CD4-positive, CD25-positive, alpha-beta regulatory T cell (primary cell): Measurements from ENCODE around the gene GJC1. TPM values are rescaled to one million over a fixed set of nuclear protein-coding genes. Genes with fewer than 3 reads are reported as not detected.

Experiments
- ATAC-seq, 2 donors: fragments of 150-1000 bp; cut with Tn5 transposase; one replicate each; pipeline ENCODE4 v1.10.0; 2021; ENCODE audit warnings: low read depth in 2 of 2, moderate number of reproducible peaks in 2 of 2, moderate library complexity in 1 of 2
- DNase-seq, 3 donors: peaks; one replicate each; pipeline versions ENCODE4 v3.0.0 to v3.0.0-alpha.2; 2012 to 2022; ENCODE audit warnings: mixed read lengths in 1 of 3
- H3K27ac ChIP-seq: one replicate; pipeline ENCODE4 v1.7.0; 2013; ENCODE audit warnings: mild to moderate bottlenecking, low read length; ENCODE audit not compliant: insufficient read depth, poor library complexity, severe bottlenecking
- H3K27me3 ChIP-seq: one replicate; pipeline ENCODE4 v1.7.0; 2013; ENCODE audit warnings: low read length; ENCODE audit not compliant: control insufficient read depth, insufficient read depth
- H3K36me3 ChIP-seq: one replicate; pipeline ENCODE4 v1.7.0; 2013; ENCODE audit warnings: mild to moderate bottlenecking, low read length, moderate library complexity; ENCODE audit not compliant: control insufficient read depth, insufficient read depth
- H3K4me1 ChIP-seq: 2 replicates; pipeline ENCODE4 v1.7.0; 2013; ENCODE audit warnings: mild to moderate bottlenecking, low read length; ENCODE audit not compliant: insufficient read depth, control insufficient read depth, poor library complexity, severe bottlenecking
- H3K4me3 ChIP-seq: one replicate; pipeline ENCODE4 v1.7.0; 2013; ENCODE audit warnings: low read depth, mild to moderate bottlenecking, low read length, moderate library complexity
- H3K9me3 ChIP-seq, 2 experiments: 1 replicate in 1 of 2; 2 replicates in 1 of 2; pipeline ENCODE4 v1.7.0; 2013; ENCODE audit warnings: low read length in 2 of 2, mild to moderate bottlenecking in 1 of 2, moderate library complexity in 1 of 2; ENCODE audit not compliant: control insufficient read depth in 2 of 2
- H3K27ac Mint-ChIP-seq, 3 donors: one replicate each; pipeline ENCODE4 v1.8.0; 2020 to 2022; ENCODE audit warnings: mild to moderate bottlenecking in 3 of 3, mixed read lengths in 3 of 3, moderate library complexity in 2 of 3
- H3K27me3 Mint-ChIP-seq: one replicate; pipeline ENCODE4 v1.8.0; 2022; ENCODE audit warnings: mild to moderate bottlenecking, mixed read lengths
- H3K36me3 Mint-ChIP-seq: one replicate; pipeline ENCODE4 v1.8.0; 2020; ENCODE audit warnings: mixed read lengths
- H3K4me1 Mint-ChIP-seq, 4 donors: one replicate each; pipeline ENCODE4 v1.8.0; 2020 to 2022; ENCODE audit warnings: mixed read lengths in 4 of 4, mild to moderate bottlenecking in 1 of 4
- H3K4me3 Mint-ChIP-seq, 4 donors: one replicate each; pipeline ENCODE4 v1.8.0; 2020 to 2022; ENCODE audit warnings: mild to moderate bottlenecking in 4 of 4, mixed read lengths in 4 of 4, moderate library complexity in 3 of 4
- H3K9me3 Mint-ChIP-seq, 7 donors: one replicate each; pipeline ENCODE4 v1.8.0; 2020 to 2022; ENCODE audit warnings: mixed read lengths in 7 of 7, mild to moderate bottlenecking in 3 of 7, moderate library complexity in 2 of 7
- polyA plus RNA-seq, 4 donors: library from polyadenylated mRNA; unstranded; fragments of 300-500 nt; fragmentation: Illumina TruSeq; gene quantifications; one replicate each; pipeline ENCODE4 v1.2.3, GENCODE V29; 2021
- total RNA-seq: library from RNA; stranded (reverse); gene quantifications from one replicate; pipeline ENCODE4 v1.2.3, GENCODE V29; 2022

GJC1 gene
- not detected for total RNA-seq
- not detected for polyA plus RNA-seq

- no peaks in the 10 kb centered on the region for H3K36me3 ChIP-seq
- ATAC-seq = peak in 1 of 2 donors; percentile 14
Measured at GRCh38 chr17:44829523-44830358, at the start of gene GJC1. Gene GJC1, minus strand, starts transcription at chr17:44830287. Its CDS starts 24,470 bp downstream, at chr17:44805817.

DNA sequence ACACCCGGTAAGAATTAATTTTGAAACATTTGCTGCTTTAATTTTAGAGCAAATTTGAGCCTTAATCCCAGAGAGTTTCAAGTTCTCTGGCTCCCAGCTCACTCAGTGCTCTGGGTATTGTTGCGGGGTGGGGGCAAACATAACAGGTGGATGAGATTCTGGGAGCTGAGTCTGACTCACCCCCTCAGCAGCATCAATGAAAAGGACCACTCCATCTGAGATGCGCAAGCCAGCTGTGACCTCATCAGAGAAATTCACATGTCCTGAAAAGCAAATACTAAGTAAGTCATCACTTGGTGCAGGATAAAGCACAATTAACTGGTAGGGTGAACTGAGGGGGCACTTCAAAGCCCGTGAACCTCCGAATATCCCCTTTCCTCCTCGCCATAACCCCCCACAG, 49.3 kb upstream of the GJC1 start:
- Histone ChIP-seq H3K27me3 (no peaks in the 10 kb centered on the region), H3K4me3 (no peak overlapping the region), H3K4me1 (no peaks in the 10 kb centered on the region), H3K36me3 (peaks cover 82% of the 10 kb centered on the region), H3K27ac (no peak overlapping the region), H3K9me3 (no peaks in the 10 kb centered on the region)
- no peak overlapping the region for H3K27ac Mint-ChIP-seq
- H3K9me3 Mint-ChIP-seq = no peaks in the 10 kb centered on the region
- DNase-seq (no peak), ATAC-seq (no peak)
- peaks cover 0 to 5% (median 1%) of the 10 kb centered on the region in 4 donors for H3K4me1 Mint-ChIP-seq
- peaks cover 53% of the 10 kb centered on the region for H3K36me3 Mint-ChIP-seq
- no peaks in the 10 kb centered on the region for H3K27me3 Mint-ChIP-seq
- no peak overlapping the region for H3K4me3 Mint-ChIP-seq

More at GRCh38 chr17:44829523-44830358, at the start of gene GJC1:
- Mint-ChIP-seq H3K9me3 (peaks cover 0 to 4% (median 0%) of the 10 kb centered on the region in 7 donors), H3K27me3 (peaks cover 76% of the 10 kb centered on the region), H3K27ac (no peak within 1 kb of the TSS), H3K4me1 (peaks cover 8 to 16% (median 12%) of the 10 kb centered on the region in 4 donors), H3K4me3 (peak within 1 kb of the TSS; percentile 80 to 92 (median 86)), H3K36me3 (no peaks in the 10 kb centered on the region)
- Histone ChIP-seq H3K27ac (no peak within 1 kb of the TSS), H3K4me1 (peaks cover 16% of the 10 kb centered on the region), H3K27me3 (peaks cover 24% of the 10 kb centered on the region), H3K4me3 (peak within 1 kb of the TSS; percentile 40), H3K9me3 (no peaks in the 10 kb centered on the region)
- DNase-seq = no peak

DNA sequence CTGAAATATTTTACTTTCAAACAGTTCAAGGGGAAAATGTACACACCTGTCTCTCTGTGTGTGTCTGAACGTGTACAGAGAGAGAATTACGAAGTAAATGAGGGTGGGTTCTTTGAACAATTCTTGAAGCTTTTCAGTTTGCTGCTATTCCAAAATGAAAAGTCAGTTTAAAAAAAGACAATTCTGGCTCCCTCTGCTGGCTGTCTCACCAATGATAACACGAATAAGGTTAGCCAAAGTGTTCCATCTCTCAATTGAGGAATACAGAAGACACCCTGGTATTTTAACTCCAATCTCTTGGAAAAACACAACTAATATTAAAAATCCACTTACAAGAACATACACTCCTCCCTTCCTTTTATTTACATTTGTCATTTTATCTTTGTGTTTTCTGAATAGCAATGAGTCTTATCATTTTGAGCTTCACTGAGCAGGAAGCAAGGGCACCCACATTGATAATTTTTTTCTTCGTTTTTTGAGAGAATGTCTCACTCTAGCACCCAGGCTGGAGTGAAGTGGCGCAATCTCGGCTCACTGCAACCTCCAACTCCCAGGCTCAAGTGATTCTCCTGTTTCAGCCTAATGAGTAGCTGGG, 48.6 kb upstream of the GJC1 start:
- Histone ChIP-seq H3K27me3 (no peaks in the 10 kb centered on the region), H3K27ac (no peak overlapping the region), H3K4me1 (no peaks in the 10 kb centered on the region), H3K9me3 (no peaks in the 10 kb centered on the region), H3K36me3 (peaks cover 81% of the 10 kb centered on the region), H3K4me3 (no peak overlapping the region)
- Mint-ChIP-seq H3K9me3 (no peaks in the 10 kb centered on the region), H3K36me3 (peaks cover 52% of the 10 kb centered on the region), H3K4me1 (peaks cover 0 to 5% (median 1%) of the 10 kb centered on the region in 4 donors), H3K27me3 (no peaks in the 10 kb centered on the region), H3K4me3 (no peak overlapping the region), H3K27ac (no peak overlapping the region)
- DNase-seq (peak in 2 of 3 donors; percentile 26 to 40), ATAC-seq (no peak)

DNA sequence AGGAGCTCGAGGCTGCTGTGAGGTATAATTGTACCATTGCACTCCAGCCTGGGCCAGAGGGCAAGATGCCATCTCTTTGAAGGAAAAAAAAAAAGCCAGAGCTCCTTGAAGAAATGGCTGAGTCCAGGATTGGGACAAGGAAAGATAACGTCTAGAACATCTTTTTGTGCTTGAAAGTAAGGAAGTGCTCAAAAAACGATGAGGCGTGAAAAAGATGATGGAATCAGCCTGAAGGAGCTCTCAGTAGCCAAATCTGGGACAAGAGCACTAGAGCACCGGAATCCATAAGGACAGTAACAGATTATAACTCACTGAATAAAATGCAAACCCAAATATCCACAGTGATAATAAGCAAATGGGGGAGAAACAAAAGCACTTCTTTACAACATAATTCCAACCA, 47.0 kb upstream of the GJC1 start:
- H3K27ac ChIP-seq = no peak overlapping the region
- no peak overlapping the region for H3K27ac Mint-ChIP-seq
- DNase-seq (no peak), ATAC-seq (no peak)
- no peaks in the 10 kb centered on the region for H3K4me1 ChIP-seq
- no peaks in the 10 kb centered on the region for H3K9me3 Mint-ChIP-seq
- peaks cover 81% of the 10 kb centered on the region for H3K36me3 ChIP-seq
- H3K4me1 Mint-ChIP-seq = peaks cover 0 to 5% (median 1%) of the 10 kb centered on the region in 4 donors
- no peaks in the 10 kb centered on the region for H3K27me3 ChIP-seq
- peaks cover 40% of the 10 kb centered on the region for H3K36me3 Mint-ChIP-seq
- H3K4me3 ChIP-seq = no peak overlapping the region
- H3K9me3 ChIP-seq = no peaks in the 10 kb centered on the region
- H3K4me3 Mint-ChIP-seq = no peak overlapping the region
- H3K27me3 Mint-ChIP-seq = no peaks in the 10 kb centered on the region

DNA sequence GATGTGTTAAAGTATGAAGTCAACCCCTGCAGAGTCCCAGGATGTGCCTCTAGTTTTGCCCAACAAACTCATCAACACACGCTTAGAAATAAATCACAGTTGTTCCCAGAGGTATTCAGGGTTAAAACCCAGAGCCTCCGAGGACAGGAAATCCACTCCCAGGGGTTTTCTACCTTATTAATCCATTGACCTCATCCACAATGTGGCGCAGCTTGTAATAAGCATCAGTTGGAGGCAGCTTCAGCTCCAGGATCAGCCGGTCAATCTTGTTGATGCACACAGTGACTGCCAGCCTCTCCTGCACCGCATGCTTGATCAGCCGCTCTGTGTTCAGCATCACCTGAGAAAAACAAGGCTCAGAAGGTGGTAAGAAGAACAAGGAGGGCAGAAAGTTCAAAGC, 45.7 kb upstream of the GJC1 start:
- ATAC-seq = no peak
- no peak overlapping the region for H3K27ac Mint-ChIP-seq
- Histone ChIP-seq H3K4me1 (no peaks in the 10 kb centered on the region), H3K36me3 (peaks cover 77% of the 10 kb centered on the region), H3K9me3 (no peaks in the 10 kb centered on the region), H3K27me3 (no peaks in the 10 kb centered on the region), H3K27ac (no peak overlapping the region), H3K4me3 (no peak overlapping the region)
- no peak overlapping the region for H3K4me3 Mint-ChIP-seq
- peaks cover 44% of the 10 kb centered on the region for H3K36me3 Mint-ChIP-seq
- no peaks in the 10 kb centered on the region for H3K27me3 Mint-ChIP-seq
- no peak for DNase-seq
- H3K9me3 Mint-ChIP-seq = no peaks in the 10 kb centered on the region
- H3K4me1 Mint-ChIP-seq = peaks cover 0 to 5% (median 1%) of the 10 kb centered on the region in 4 donors

DNA sequence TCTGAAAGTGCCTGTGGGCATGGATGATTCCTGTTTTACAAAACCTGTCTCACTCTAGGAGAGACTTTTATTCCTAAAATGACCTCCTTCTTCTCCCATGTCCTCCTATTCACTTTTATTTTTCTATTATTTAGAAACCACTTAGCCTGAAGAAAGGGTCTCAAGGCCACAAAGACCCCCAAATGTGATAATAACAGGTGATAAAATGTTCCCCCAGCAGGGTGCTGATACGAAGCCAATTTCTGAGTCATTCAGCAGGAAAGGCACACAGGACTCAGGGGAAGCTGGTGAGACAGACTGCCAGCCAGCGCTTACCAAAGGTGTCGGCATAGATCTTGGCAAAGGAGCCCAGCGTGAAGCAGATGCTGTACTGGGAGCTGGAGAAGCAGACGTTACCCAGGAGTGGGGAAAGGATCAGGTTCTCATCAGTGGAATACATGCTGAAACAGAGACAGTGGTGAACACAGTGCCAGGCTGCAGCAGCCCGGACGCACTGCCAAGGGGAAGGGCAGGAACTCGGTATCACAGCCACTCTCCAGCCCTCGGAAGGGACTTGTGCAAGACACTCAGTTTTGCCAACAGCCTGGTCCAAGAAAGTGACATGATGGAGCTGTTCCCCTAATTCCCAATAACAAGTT, 42.2 kb upstream of the GJC1 start:
- Histone ChIP-seq H3K27ac (no peak overlapping the region), H3K4me3 (no peak overlapping the region), H3K9me3 (no peaks in the 10 kb centered on the region), H3K27me3 (no peaks in the 10 kb centered on the region), H3K36me3 (peaks cover 82% of the 10 kb centered on the region), H3K4me1 (no peaks in the 10 kb centered on the region)
- H3K4me3 Mint-ChIP-seq = no peak overlapping the region
- H3K9me3 Mint-ChIP-seq = no peaks in the 10 kb centered on the region
- H3K4me1 Mint-ChIP-seq = no peaks in the 10 kb centered on the region
- ATAC-seq (no peak), DNase-seq (no peak)
- H3K27me3 Mint-ChIP-seq = no peaks in the 10 kb centered on the region
- H3K36me3 Mint-ChIP-seq = peaks cover 42% of the 10 kb centered on the region
- H3K27ac Mint-ChIP-seq = no peak overlapping the region

GRCh38 chr17:44871556-44871955, 41.5 kb upstream of the GJC1 start:
- DNase-seq (no peak), ATAC-seq (no peak)
- Histone ChIP-seq H3K4me1 (no peaks in the 10 kb centered on the region), H3K36me3 (peaks cover 81% of the 10 kb centered on the region), H3K27ac (no peak overlapping the region), H3K9me3 (no peaks in the 10 kb centered on the region), H3K27me3 (no peaks in the 10 kb centered on the region), H3K4me3 (no peak overlapping the region)
- H3K27me3 Mint-ChIP-seq = no peaks in the 10 kb centered on the region
- no peak overlapping the region for H3K4me3 Mint-ChIP-seq
- H3K36me3 Mint-ChIP-seq = peaks cover 38% of the 10 kb centered on the region
- no peak overlapping the region for H3K27ac Mint-ChIP-seq
- H3K9me3 Mint-ChIP-seq = no peaks in the 10 kb centered on the region
- H3K4me1 Mint-ChIP-seq = no peaks in the 10 kb centered on the region
